ENCODE measurements around the gene PCDHGA1.
"Not testable (repeated sequence)": the region's sequence is repeated elsewhere in the genome, so short reads cannot be mapped to it uniquely, and the experiment has no call there.

PCDHGA1 gene

DNA sequence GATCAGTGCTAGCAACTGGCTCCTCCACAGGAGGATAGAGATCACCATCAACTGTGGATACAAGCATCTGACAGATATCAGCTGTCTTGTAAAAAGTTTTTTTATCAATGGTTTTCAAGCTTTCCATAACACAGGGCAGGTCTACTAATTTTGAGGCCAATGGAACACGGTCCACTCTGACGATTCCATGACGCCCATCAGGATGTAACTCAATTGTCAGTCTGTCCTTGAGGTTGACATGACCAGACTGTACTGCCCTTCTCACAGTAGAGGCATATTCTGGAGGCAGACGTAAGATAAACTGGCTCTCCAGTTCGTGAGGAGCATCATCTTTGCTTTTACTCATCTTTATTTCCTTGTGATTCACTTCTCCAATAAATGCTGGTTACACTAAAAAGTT is 10.6 kb upstream of the PCDHGA1 start:
- no peak for TF ChIP-seq ELF4 (IDR thresholded peaks at IDR 0.05)
- no peak for TF ChIP-seq LEF1 (IDR thresholded peaks at IDR 0.05; ENCODE audit: borderline replicate concordance)
- TF ChIP-seq FOXM1 (IDR thresholded peaks at IDR 0.05; ENCODE audit: borderline replicate concordance) = no peak
- TF ChIP-seq, protein P1, sequence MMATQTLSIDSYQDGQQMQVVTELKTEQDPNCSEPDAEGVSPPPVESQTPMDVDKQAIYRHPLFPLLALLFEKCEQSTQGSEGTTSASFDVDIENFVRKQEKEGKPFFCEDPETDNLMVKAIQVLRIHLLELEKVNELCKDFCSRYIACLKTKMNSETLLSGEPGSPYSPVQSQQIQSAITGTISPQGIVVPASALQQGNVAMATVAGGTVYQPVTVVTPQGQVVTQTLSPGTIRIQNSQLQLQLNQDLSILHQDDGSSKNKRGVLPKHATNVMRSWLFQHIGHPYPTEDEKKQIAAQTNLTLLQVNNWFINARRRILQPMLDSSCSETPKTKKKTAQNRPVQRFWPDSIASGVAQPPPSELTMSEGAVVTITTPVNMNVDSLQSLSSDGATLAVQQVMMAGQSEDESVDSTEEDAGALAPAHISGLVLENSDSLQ (IDR thresholded peaks at IDR 0.05) = no peak
- no peak for TF ChIP-seq ZNF384 (IDR thresholded peaks at IDR 0.05)
- no peak for TF ChIP-seq SUZ12 (IDR thresholded peaks at IDR 0.05)
- TF ChIP-seq NFRKB (IDR thresholded peaks at IDR 0.05) = no peak
- TF ChIP-seq FOXA1 (IDR thresholded peaks at IDR 0.05) = no peak
- no peak for TF ChIP-seq CTBP1 (IDR thresholded peaks at IDR 0.05; ENCODE audit: borderline replicate concordance)
- no peak for TF ChIP-seq FOXK2 (IDR thresholded peaks at IDR 0.05)
- TF ChIP-seq TARDBP (IDR thresholded peaks at IDR 0.05) = no peak
- no peak for TF ChIP-seq SP1 (IDR thresholded peaks at IDR 0.05)
- no peak for TF ChIP-seq ARNT (IDR thresholded peaks at IDR 0.05)
- no peak for TF ChIP-seq HDGF (IDR thresholded peaks at IDR 0.05; ENCODE audit: borderline replicate concordance)
- TF ChIP-seq BHLHE40 (IDR thresholded peaks at IDR 0.05; ENCODE audit: borderline replicate concordance) = no peak
- POLR2A ChIA-PET = interaction anchor here (0.7 to 2.9 kb wide), 11 partner anchors 8 to 202 kb away, joined by 3 to 14 read pairs (median 4); partner anchors contain the start of genes PCDHB11, PCDHB15, PCDHGA1 and PCDHGA2
- DNase-seq (ENCODE audit: extremely low spot score) = no peak
- CTCF ChIA-PET = interaction anchor here (0.7 to 1.7 kb wide), 8 partner anchors 10 to 273 kb away, joined by 3 to 14 read pairs (median 5); partner anchors contain the start of genes PCDHGA1, PCDHGA10 and PCDHGA5

DNA sequence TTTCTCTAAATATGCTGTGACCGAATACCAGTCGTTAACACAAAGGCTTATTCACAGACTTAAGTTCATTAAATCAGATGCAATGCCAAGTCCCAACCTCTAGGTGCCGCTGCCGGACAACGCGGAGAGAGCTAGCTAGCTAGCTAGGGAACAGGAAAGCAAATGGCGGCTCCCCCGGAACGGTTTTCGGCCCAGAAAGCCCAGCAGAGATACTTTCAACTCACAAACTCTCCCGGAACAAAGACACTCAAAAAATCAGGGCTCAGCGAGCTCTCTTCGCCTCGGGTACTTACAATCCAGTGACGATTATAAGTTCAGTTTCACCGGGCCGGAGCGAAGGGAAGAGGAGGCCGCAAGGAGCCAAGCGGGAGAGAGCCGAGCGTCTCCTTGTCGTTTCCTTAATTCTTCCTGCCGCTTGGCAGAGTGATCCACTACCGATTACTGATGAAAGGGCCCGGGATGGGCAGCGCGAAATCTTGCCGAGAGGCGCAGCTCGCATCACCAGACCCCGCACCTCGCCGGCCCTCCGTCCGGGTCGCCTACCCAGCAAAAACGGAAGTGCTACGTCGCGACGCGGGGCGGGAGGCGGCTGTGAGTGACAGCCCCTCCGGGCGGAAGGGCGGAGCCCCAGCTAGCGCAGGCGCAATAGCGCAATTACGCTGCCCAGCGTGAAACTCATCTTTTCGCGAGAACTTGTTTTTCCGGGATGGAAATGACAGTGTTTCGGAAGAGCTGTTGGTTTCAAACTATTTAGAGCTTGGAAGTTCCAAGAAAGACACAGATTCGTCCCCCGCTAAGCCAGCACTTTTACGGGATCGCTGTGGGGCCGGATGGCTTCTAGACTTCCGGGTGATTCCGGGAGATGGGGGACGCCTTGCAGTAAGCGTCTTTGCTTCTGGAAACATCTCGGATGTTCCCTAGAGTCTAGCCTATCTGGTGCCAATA is 9.8 kb upstream of the PCDHGA1 start, which contains the start of gene TAF7:
TSS of gene TAF7 (minus strand) at position 560 of the 945 bp plus-strand sequence. CDS start 740 bp downstream, outside the sequence.
- POLR2A ChIA-PET = interaction anchor here (0.6 to 2.9 kb wide), 21 partner anchors 8 to 602 kb away, joined by 3 to 14 read pairs (median 4); partner anchors contain the start of genes HDAC3, PCDHB11, PCDHB15 and PCDHGA1

DNA sequence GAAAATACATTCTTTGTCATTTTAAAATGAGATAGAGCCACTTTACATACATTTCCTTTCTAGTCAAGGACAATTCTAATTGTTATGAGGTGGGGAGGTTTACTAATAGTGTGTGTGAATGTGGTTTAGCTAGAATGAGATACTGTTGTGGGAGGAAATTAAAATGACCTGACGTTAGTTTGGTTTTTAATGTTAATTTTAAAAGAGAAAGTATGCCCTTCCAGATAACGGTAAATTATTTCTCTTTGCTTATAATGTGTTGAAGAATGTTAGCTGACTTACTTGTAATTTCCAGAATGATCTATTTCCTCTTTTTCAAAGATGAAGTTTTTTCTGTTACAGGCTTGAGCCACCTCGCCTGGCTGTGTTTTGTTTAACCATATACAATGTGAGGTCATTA is 8.1 kb upstream of the PCDHGA1 start:
- no peak for DNase-seq (ENCODE audit: extremely low spot score)
- ChIA-PET POLR2A (no interaction called here), CTCF (interaction anchor here (0.7 kb wide), 1 partner anchor 481 kb away, joined by 5 read pairs; no protein-coding TSS in a partner anchor)
- no peak for TF ChIP-seq ARNT (IDR thresholded peaks at IDR 0.05)
- no peak for TF ChIP-seq L3MBTL2 (conservative IDR thresholded peaks at IDR 0.05)
- no peak for TF ChIP-seq FOXA1 (IDR thresholded peaks at IDR 0.05)
- TF ChIP-seq ZNF384 (IDR thresholded peaks at IDR 0.05) = no peak
- no peak for TF ChIP-seq CTBP1 (IDR thresholded peaks at IDR 0.05; ENCODE audit: borderline replicate concordance)
- no peak for TF ChIP-seq FOXM1 (IDR thresholded peaks at IDR 0.05; ENCODE audit: borderline replicate concordance)

More for the DNA sequence above, 9.8 kb upstream of the PCDHGA1 start, which contains the start of gene TAF7:
- CTCF ChIA-PET = interaction anchor here (0.5 to 1.7 kb wide), 11 partner anchors 10 to 272 kb away, joined by 3 to 14 read pairs (median 5); partner anchors contain the start of genes PCDHGA1, PCDHGA10 and PCDHGA5
- TF ChIP-seq SUZ12 (IDR thresholded peaks at IDR 0.05) = no peak
- TF ChIP-seq, protein P1 (IDR thresholded peaks at IDR 0.05) = peak; percentile 99
- TF ChIP-seq ELF4 (IDR thresholded peaks at IDR 0.05) = peak; percentile 80
- TF ChIP-seq ZNF384 (IDR thresholded peaks at IDR 0.05) = no peak
- TF ChIP-seq L3MBTL2 (conservative IDR thresholded peaks at IDR 0.05) = peak; percentile 92
- TF ChIP-seq NFRKB (IDR thresholded peaks at IDR 0.05) = peak; percentile 57; the same call in 1 of the 2 replicates
- peak; percentile 92 for DNase-seq (ENCODE audit: extremely low spot score)

DNA sequence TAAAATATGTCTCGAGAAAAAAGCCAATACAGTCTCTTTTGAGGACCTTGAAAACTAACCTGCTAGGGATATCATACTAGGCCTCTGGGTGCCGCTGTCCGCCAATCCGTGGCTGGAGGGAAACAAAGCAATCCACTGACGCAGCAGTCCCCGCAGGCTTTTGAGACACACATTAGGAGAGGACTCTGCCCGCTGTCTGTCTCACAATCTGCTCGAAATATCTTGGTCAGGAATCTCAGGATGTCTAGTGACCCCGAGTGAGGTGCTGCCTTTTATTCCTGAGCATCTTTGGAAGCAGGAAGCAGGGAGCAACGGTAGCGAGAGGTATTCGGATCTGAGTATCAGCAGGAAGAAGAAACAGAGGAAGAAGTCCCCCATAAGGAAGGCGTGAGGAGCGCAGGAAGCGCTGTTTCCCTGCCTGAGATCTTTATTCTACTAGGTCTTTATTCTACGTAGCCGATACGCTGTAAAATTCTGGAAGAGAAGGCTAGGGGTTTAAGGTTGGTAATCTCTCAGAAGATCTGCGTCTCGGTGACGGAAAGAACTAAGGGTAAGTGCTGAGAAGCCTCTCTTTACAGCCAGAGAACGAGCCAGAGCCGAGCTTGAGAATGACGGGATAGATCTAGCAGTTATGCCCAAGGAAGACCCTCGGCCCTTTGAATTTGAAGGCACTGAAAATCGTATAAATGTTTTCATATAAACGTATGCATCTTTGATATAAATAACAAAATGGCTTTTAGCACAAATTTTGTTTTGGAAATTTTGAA is 4.0 kb upstream of the PCDHGA1 start:
- ChIA-PET CTCF (no interaction called here), POLR2A (no interaction called here)
- TF ChIP-seq ARNT (IDR thresholded peaks at IDR 0.05) (no peak), L3MBTL2 (conservative IDR thresholded peaks at IDR 0.05) (0 out of 2 replicates have a peak, but pooled peaks have one; percentile 32)
- DNase-seq (ENCODE audit: extremely low spot score) = peak; percentile 39

DNA sequence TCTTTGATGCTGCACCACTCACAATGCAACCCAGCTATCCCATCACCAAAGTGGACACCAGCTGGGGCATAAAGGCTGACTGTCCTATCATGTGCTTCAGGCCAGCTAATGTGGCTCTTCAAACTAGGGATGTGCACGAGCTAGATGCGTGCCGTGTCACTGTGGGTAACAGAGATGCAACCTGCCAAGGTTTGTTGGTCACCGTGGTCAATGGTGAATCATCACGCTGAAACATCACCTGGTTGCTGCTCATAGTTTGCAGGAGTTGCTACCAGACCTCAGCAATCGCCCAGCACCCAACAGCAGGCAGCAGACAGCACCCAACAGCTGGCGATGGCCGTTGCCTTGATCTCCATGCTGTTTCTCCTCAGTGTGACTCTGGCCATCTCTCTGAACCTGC is 2.1 kb upstream of the PCDHGA1 start:
- TF ChIP-seq HDGF (IDR thresholded peaks at IDR 0.05; ENCODE audit: borderline replicate concordance) = no peak
- TF ChIP-seq FOXM1 (IDR thresholded peaks at IDR 0.05; ENCODE audit: borderline replicate concordance) = no peak
- TF ChIP-seq, protein P1 (IDR thresholded peaks at IDR 0.05) = no peak
- no peak for TF ChIP-seq FOXA1 (IDR thresholded peaks at IDR 0.05)
- no peak for TF ChIP-seq NFRKB (IDR thresholded peaks at IDR 0.05)
- no peak for TF ChIP-seq TARDBP (IDR thresholded peaks at IDR 0.05)
- no peak for TF ChIP-seq CTBP1 (IDR thresholded peaks at IDR 0.05; ENCODE audit: borderline replicate concordance)
- no peak for TF ChIP-seq ARNT (IDR thresholded peaks at IDR 0.05)
- TF ChIP-seq L3MBTL2 (conservative IDR thresholded peaks at IDR 0.05) = no peak
- no peak for TF ChIP-seq BHLHE40 (IDR thresholded peaks at IDR 0.05; ENCODE audit: borderline replicate concordance)
- no peak for TF ChIP-seq LEF1 (IDR thresholded peaks at IDR 0.05; ENCODE audit: borderline replicate concordance)
- no peak for TF ChIP-seq SP1 (IDR thresholded peaks at IDR 0.05)
- no peak for TF ChIP-seq FOXK2 (IDR thresholded peaks at IDR 0.05)
- TF ChIP-seq ELF4 (IDR thresholded peaks at IDR 0.05) = no peak
- ChIA-PET CTCF (interaction anchor here (1.3 to 1.4 kb wide), 2 partner anchors 105 to 236 kb away, joined by 3 read pairs; partner anchors contain the start of gene PCDHB14), POLR2A (interaction anchor here (1.1 kb wide), 1 partner anchor 7 kb away, joined by 5 read pairs; the partner anchor contains the start of gene TAF7)
- no peak for DNase-seq (ENCODE audit: extremely low spot score)

DNA sequence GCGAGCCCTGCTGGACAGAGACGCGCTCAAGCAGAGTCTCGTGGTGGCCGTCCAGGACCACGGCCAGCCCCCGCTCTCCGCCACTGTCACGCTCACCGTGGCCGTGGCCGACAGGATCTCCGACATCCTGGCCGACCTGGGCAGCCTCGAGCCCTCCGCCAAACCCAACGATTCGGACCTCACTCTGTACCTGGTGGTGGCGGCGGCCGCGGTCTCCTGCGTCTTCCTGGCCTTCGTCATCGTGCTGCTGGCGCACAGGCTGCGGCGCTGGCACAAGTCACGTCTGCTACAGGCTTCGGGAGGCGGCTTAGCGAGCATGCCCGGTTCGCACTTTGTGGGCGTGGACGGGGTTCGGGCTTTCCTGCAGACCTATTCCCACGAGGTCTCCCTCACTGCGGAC is 2.3 kb downstream of the PCDHGA1 start:
- POLR2A ChIA-PET = interaction anchor here (0.6 kb wide), 1 partner anchor 12 kb away, joined by 4 read pairs; the partner anchor contains the start of gene TAF7
- DNase-seq (ENCODE audit: extremely low spot score); CTCF ChIA-PET: not testable (repeated sequence)

Measured in HEK293T (cell line).